ENCODE results near the gene IL1A.

IL1A gene

GRCh38 chr2:112817082-112817689 is 32.9 kb upstream of the IL1A start:
- no peak for DNase-seq

- DNase-seq = no peak
These were observed 30.0 kb upstream of the IL1A start for GRCh38 chr2:112814278-112814677.

GRCh38 chr2:112813280-112813966 is 29.1 kb upstream of the IL1A start:
- DNase-seq = peak; percentile 65

- no peak for DNase-seq
These were observed 28.3 kb upstream of the IL1A start for GRCh38 chr2:112812318-112813267.

GRCh38 chr2:112811841-112812306 is 27.6 kb upstream of the IL1A start:
- no peak for DNase-seq

- no peak for DNase-seq
These were observed 27.1 kb upstream of the IL1A start for GRCh38 chr2:112811276-112811831.

- DNase-seq = no peak
These were observed 24.8 kb upstream of the IL1A start for GRCh38 chr2:112809112-112809511.

GRCh38 chr2:112807233-112807807 is 23.0 kb upstream of the IL1A start:
- no peak for DNase-seq

GRCh38 chr2:112805542-112805941 is 21.2 kb upstream of the IL1A start:
- no peak for DNase-seq

- DNase-seq = peak; percentile 50
These were observed 19.6 kb upstream of the IL1A start for GRCh38 chr2:112803691-112804521.

GRCh38 chr2:112800881-112801583 is 16.7 kb upstream of the IL1A start:
- no peak for DNase-seq

GRCh38 chr2:112798979-112799975 is 15.0 kb upstream of the IL1A start:
- DNase-seq = no peak

- DNase-seq = no peak
These were observed 12.2 kb upstream of the IL1A start for GRCh38 chr2:112796486-112796885.

GRCh38 chr2:112795774-112796173 is 11.5 kb upstream of the IL1A start:
- no peak for DNase-seq

- no peak for DNase-seq
These were observed 10.5 kb upstream of the IL1A start for GRCh38 chr2:112794841-112795240.

- DNase-seq = peak; percentile 77
These were observed 9.9 kb upstream of the IL1A start for GRCh38 chr2:112794131-112794733.

GRCh38 chr2:112793449-112793978 is 9.2 kb upstream of the IL1A start:
- no peak for DNase-seq

- no peak for DNase-seq
These were observed 8.1 kb upstream of the IL1A start for GRCh38 chr2:112792419-112792818.

- no peak for DNase-seq
These were observed 7.5 kb upstream of the IL1A start for GRCh38 chr2:112791693-112792230.
